Keratinocyte (primary cell): ENCODE results near the gene LRP1B.

Experiments used
- EZH2 ChIP-seq: IDR thresholded peaks from one replicate; pipeline ENCODE4 v1.6.1; 2012; ENCODE audit warnings: inconsistent platforms, mild to moderate bottlenecking, low read length, moderate library complexity
- TF ChIP-seq, protein P1 (sequence below), 3 experiments: IDR thresholded peaks in 1 of 3; conservative IDR thresholded peaks in 1 of 3; optimal IDR thresholded peaks in 1 of 3; 2 replicates in 2 of 3; 3 replicates in 1 of 3; pipeline versions ENCODE3 to v1.5.1; 2011; ENCODE audit warnings: low read length in 3 of 3, mild to moderate bottlenecking in 3 of 3, moderate library complexity in 2 of 3, control low read depth in 1 of 3, inconsistent platforms in 1 of 3; ENCODE audit not compliant: insufficient read depth in 2 of 3; ENCODE audit errors: extremely low read depth in 1 of 3

DNA sequence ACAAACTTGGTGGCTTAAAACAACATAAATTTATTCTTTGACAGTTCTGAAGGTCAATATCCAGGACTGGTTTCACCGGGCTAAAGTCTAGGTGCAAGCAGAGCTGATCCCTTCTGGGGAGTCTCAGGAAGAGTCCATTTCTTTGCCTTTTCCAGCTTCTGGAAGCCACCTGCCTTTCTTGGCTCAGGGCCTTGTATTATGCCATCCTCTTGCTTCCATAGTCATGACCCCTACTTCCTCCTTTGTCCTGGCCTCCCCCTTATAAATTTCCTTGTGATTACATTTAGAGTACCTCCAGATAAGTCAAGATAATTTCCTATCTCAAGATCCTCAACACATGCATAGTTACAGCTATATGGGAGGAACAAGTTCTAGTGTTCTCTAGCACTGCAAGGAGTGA is 1089.5 kb downstream of the LRP1B start:
- TF ChIP-seq, protein P1, sequence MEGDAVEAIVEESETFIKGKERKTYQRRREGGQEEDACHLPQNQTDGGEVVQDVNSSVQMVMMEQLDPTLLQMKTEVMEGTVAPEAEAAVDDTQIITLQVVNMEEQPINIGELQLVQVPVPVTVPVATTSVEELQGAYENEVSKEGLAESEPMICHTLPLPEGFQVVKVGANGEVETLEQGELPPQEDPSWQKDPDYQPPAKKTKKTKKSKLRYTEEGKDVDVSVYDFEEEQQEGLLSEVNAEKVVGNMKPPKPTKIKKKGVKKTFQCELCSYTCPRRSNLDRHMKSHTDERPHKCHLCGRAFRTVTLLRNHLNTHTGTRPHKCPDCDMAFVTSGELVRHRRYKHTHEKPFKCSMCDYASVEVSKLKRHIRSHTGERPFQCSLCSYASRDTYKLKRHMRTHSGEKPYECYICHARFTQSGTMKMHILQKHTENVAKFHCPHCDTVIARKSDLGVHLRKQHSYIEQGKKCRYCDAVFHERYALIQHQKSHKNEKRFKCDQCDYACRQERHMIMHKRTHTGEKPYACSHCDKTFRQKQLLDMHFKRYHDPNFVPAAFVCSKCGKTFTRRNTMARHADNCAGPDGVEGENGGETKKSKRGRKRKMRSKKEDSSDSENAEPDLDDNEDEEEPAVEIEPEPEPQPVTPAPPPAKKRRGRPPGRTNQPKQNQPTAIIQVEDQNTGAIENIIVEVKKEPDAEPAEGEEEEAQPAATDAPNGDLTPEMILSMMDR (optimal IDR thresholded peaks at IDR 0.05 in 1 of 3, IDR thresholded peaks at IDR 0.05 in 1 of 3, conservative IDR thresholded peaks at IDR 0.05 in 1 of 3; ENCODE audit: extremely low read depth in 1 of 3, insufficient read depth in 2 of 3, low read length in 3 of 3): no peak
- TF ChIP-seq EZH2: no peak
